ENCODE measurements around the gene ATP9B. TPM values are rescaled to one million over a fixed set of nuclear protein-coding genes. Genes with fewer than 3 reads are reported as not detected.

The ATP9B gene
- total RNA-seq, 1 donor from 2014 or later, result 15.8 TPM

GRCh38 chr18:79389689-79390088 lies 320.5 kb downstream of the ATP9B start:
- H3K27ac Mint-ChIP-seq (ENCODE audit: unreplicated experiment), result no peak overlapping the region
- peaks cover 10% of the 10 kb centered on the region for H3K4me1 Mint-ChIP-seq (ENCODE audit: low read depth)
- no peak overlapping the region for H3K4me3 Mint-ChIP-seq (ENCODE audit: unreplicated experiment)
- H3K27me3 Mint-ChIP-seq (ENCODE audit: low read depth), result peaks cover 18% of the 10 kb centered on the region
- DNase-seq (ENCODE audit: low spot score), result no peak
- H3K36me3 Mint-ChIP-seq (ENCODE audit: low read depth), result no peaks in the 10 kb centered on the region
- no peak for TF ChIP-seq CTCF (IDR thresholded peaks at IDR 0.05)
- no peaks in the 10 kb centered on the region for H3K9me3 Mint-ChIP-seq (ENCODE audit: low read depth)

DNA sequence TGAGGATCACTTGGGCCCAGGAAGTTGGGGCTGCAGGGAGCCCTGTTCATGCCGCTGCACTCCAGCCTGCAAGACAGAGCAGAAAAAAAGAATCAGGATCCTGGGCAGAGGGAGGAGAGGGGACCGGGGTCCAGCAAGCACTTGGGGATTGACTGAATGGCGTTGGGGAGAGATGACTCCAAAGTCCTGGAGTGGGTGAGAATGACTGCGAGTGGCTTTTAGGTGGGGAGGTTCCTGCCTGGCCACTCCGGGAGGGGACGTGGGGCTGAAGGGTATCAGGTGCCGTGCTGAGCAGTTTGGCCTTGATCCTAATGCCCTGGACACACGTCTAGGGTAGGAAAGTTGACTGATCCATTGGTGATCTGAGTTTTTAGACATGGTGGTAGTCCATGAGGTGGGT lies 323.0 kb downstream of the ATP9B start:
- Mint-ChIP-seq H3K27ac (ENCODE audit: unreplicated experiment) (peak overlapping the region; percentile 37), H3K27me3 (ENCODE audit: low read depth) (peaks cover 17% of the 10 kb centered on the region), H3K9me3 (ENCODE audit: low read depth) (no peaks in the 10 kb centered on the region), H3K36me3 (ENCODE audit: low read depth) (no peaks in the 10 kb centered on the region), H3K4me3 (ENCODE audit: unreplicated experiment) (no peak overlapping the region), H3K4me1 (ENCODE audit: low read depth) (peaks cover 10% of the 10 kb centered on the region)
- peak; percentile 64 for DNase-seq (ENCODE audit: low spot score)
- no peak for TF ChIP-seq CTCF (IDR thresholded peaks at IDR 0.05)

GRCh38 chr18:79393181-79393634 lies 324.0 kb downstream of the ATP9B start:
- TF ChIP-seq CTCF (IDR thresholded peaks at IDR 0.05), result no peak
- DNase-seq (ENCODE audit: low spot score), result peak; percentile 81
- Mint-ChIP-seq H3K27ac (ENCODE audit: unreplicated experiment) (peak overlapping the region; percentile 98), H3K9me3 (ENCODE audit: low read depth) (no peaks in the 10 kb centered on the region), H3K27me3 (ENCODE audit: low read depth) (peaks cover 9% of the 10 kb centered on the region), H3K4me3 (ENCODE audit: unreplicated experiment) (peak overlapping the region; percentile 69), H3K4me1 (ENCODE audit: low read depth) (peaks cover 10% of the 10 kb centered on the region), H3K36me3 (ENCODE audit: low read depth) (no peaks in the 10 kb centered on the region)

DNA sequence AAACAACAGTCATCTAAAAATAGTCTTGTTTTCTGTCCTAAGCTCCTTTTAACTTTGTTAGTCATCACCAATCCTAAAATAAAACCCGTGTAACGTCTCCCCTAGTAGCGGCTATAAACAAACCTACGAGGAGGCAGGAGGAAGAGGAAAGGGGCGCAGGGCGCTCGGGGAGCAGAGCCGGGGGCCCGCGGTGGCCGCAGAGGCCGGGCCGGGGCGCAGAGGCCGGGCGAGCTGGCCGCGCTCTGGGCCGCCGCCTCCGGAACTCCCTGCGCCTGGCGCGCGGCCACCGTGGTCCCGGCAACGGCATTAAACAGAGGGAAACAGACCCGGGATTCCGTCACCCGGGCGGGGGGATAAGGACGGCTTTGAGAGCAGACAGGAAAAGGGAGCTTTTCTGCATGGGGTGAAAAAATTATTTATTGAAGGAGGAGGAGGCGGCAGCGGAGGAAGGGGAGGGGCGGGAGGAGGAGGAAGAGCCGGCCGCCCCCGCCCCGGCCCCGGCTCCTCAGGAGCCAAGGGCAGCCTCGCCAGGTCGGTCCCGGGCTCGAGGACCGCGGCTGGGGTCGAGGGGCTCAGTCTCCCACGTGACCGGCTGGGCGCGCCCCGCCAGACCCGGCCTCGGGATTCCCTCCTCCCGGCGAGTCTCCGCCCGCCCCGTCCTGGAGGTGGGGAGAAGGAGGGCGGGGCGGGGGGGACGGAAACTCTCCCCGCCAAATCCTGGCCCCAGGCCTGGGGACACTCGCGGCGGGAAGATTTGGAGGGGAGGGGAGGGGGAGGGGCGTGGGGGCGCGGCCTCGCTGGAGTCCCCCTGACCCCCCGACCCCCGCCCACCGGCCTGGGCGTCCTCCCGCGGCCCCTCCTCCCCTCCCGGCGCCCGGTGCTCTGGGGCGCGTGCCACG lies 324.7 kb downstream of the ATP9B start:
- no peak for TF ChIP-seq CTCF (IDR thresholded peaks at IDR 0.05)
- H3K27me3 Mint-ChIP-seq (ENCODE audit: low read depth), result peaks cover 4% of the 10 kb centered on the region
- no peaks in the 10 kb centered on the region for H3K9me3 Mint-ChIP-seq (ENCODE audit: low read depth)
- peak overlapping the region; percentile 98 for H3K27ac Mint-ChIP-seq (ENCODE audit: unreplicated experiment)
- peak overlapping the region; percentile 69 for H3K4me3 Mint-ChIP-seq (ENCODE audit: unreplicated experiment)
- H3K4me1 Mint-ChIP-seq (ENCODE audit: low read depth), result peaks cover 11% of the 10 kb centered on the region
- no peaks in the 10 kb centered on the region for H3K36me3 Mint-ChIP-seq (ENCODE audit: low read depth)
- peak; percentile 95 for DNase-seq (ENCODE audit: low spot score)

DNA sequence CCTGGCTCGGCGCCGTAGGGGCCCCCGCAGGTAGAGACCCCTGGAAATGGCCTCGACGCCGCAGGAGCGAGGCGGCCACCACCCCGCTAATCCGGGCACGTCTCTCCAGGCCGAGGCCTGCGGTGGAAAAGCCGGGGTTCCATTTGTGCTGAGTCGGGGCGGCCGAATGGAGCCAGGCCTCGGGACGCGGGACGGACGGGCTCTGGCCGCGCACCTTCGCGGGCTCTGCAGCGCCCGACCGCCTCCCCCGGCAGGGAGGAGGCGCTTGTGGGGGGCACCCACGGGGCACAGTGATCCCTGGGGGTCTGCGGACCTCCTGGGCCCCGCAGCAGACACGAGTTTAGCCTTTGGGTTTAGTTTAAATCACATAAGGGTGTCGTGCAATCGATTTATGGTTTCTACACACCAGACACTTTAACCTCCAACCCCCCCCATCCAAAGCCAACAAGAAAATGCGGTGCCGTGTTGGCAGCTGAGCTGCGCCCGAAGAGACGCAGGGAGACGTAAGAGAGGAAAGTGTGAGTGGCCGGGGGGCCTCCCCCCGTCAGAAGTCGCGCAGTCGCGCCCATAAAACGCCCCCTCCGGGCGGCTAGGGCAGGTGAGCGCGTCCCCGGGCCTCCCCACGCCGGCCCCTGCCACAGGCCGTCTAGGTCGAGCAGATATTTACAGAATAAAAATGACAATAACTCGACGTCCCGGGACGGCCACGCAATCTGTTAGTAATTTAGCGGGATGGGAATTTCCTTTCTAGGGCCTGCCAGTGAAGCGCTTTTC lies 325.5 kb downstream of the ATP9B start:
- Mint-ChIP-seq H3K27me3 (ENCODE audit: low read depth) (no peaks in the 10 kb centered on the region), H3K27ac (ENCODE audit: unreplicated experiment) (peak overlapping the region; percentile 68), H3K4me1 (ENCODE audit: low read depth) (peaks cover 13% of the 10 kb centered on the region), H3K36me3 (ENCODE audit: low read depth) (no peaks in the 10 kb centered on the region), H3K9me3 (ENCODE audit: low read depth) (no peaks in the 10 kb centered on the region), H3K4me3 (ENCODE audit: unreplicated experiment) (peak overlapping the region; percentile 51)
- peak; percentile 87 for DNase-seq (ENCODE audit: low spot score)
- peak; percentile 30 for TF ChIP-seq CTCF (IDR thresholded peaks at IDR 0.05)

All from chondrocyte (in vitro differentiated cells).